KOPT-K1 (cell line): Measurements from ENCODE around the gene ACO1.

Source experiments
- H3K27ac ChIP-seq: fragments of 200-600 bp; sonication (generic); 2 replicates; pipeline ENCODE4 v1.5.1; 2016; ENCODE audit warnings: antibody characterized with exemption, mild to moderate bottlenecking, low read depth, low read length; ENCODE audit not compliant: poor library complexity, severe bottlenecking
- H3K36me3 ChIP-seq: fragments of 200-600 bp; sonication (generic); 2 replicates; pipeline ENCODE4 v1.5.1; 2017; ENCODE audit warnings: antibody characterized with exemption, mild to moderate bottlenecking, low read length, moderate library complexity; ENCODE audit not compliant: insufficient read depth
- H3K9me3 ChIP-seq: fragments of 200-600 bp; sonication (generic); 2 replicates; pipeline ENCODE4 v1.5.1; 2017; ENCODE audit warnings: antibody characterized with exemption, low read length, mild to moderate bottlenecking; ENCODE audit not compliant: insufficient read depth, poor library complexity, severe bottlenecking

The ACO1 gene

DNA sequence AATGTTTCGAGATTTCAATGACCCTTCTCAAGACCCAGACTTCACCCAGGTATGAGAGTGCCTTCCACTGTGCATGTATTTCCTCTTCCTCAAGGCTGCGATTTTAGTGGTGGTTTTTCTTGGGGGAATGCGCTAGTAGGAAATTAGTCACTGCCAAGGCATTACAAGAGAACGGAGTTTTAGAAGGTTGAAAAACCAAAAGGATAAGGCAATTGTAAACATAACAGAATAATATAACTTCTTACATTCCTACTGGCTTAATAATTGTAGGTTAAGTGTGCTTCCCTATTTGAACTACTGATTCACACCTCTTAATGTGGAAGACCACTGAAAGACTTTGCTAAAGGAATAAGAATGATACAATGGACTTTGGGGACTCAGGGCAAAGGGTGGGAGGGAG lies 38.9 kb downstream of the ACO1 start:
- no peak overlapping the region for H3K27ac ChIP-seq
- H3K9me3 ChIP-seq, result no peaks in the 10 kb centered on the region
- H3K36me3 ChIP-seq, result peaks cover 14% of the 10 kb centered on the region

DNA sequence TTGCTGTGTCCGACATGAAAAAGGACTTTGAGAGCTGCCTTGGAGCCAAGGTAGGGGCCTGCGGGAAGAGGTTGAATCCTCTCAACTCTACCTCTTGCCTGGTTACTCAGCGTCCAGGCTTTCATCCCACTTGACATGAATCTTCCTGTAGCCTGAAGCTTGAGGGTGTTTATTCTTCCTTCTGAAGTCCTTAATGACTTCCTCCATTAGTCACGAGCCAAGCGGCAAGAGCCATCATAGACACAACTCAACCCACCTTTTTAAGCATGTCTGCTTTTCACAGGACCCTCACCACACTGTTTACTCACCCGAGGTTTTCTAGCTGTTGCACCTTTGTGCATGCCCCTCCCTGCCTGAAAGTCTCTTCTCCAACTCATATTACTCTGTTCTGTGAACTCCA lies 40.2 kb downstream of the ACO1 start:
- peaks cover 14% of the 10 kb centered on the region for H3K36me3 ChIP-seq
- H3K9me3 ChIP-seq, result no peaks in the 10 kb centered on the region
- H3K27ac ChIP-seq, result no peak overlapping the region

DNA sequence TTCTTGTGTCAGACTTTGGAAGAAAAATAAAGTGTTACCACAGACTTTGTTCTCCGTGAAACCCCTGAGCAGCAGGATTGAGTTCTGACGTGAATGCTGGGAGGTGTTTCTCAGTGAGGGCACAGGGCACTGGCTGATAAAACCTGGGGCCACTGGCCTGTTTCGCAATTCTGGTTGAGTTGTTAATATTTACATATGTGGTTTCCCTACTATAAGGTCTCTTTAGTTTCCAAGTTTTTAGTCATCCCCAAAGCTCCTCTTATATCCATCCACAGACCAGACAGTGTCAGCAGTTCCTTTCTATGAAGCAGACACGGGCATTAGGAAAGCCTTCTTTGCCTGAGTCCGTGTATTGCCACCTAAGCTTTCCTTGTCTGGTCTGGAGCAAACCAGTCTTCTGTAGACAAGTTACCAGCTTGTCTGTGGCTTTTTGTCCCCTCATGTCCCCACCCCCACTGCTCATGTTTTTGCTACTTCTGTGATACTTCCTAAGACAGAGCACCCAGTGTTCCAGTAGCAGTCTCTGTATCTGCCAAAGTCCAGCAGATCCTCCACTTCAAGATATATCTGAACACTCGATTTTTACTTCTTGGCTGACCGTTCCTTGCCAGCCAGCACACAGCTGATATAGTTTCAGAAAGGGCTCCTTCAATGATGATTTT lies 42.0 kb downstream of the ACO1 start:
- no peaks in the 10 kb centered on the region for H3K9me3 ChIP-seq
- peaks cover 13% of the 10 kb centered on the region for H3K36me3 ChIP-seq
- peak overlapping the region; percentile 59 for H3K27ac ChIP-seq

DNA sequence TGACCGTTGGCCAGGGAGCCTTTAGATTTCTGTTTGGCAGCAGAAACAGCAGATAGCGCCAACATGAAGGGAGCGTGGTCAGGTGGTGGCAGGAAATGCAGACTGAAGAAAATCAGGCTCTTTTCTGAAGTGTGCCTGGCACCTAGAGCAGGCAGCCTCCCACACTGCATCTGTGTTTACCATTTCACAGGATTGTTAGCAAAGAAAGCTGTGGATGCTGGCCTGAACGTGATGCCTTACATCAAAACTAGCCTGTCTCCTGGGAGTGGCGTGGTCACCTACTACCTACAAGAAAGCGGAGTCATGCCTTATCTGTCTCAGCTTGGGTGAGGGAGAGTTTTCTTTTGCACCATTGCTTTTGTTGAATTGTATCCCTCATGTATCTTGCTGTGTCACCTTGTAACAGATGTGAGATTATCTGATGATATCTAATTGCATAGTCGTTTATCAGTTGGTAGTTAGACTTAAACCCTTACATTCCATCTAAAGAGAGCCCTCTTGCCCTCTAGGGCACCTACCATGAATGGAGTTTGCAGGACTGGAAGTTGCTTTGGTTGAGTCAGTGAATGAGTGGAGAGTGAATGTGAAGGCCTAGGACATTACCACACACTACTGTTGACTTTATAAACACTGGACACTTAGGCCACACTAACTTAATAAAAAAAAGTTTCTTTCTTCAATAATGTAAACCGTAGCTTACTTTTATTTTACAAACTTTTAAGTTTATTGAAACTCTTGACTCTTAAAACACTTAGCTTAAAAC lies 42.8 kb downstream of the ACO1 start:
- H3K9me3 ChIP-seq, result no peaks in the 10 kb centered on the region
- peak overlapping the region; percentile 59 for H3K27ac ChIP-seq
- peaks cover 21% of the 10 kb centered on the region for H3K36me3 ChIP-seq

DNA sequence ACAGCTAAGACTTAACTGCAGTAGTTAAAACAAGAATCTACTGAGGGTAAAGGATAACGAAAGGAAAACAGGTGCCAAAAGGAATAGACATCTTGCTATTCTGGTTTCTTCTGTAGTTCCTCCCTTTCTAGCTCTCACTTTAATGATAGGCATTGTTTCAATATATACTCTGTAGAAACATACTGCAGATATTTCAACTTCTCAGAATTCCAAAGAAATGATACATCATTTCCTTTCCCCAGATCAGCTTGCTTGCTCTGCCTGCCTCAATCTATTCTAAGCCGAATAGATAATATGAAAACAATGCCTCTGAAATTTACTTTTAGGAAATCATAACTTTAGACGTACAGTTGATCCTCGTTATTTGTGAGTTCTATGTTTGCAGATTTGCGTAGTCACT lies 46.3 kb downstream of the ACO1 start:
- Histone ChIP-seq H3K36me3 (peaks cover 44% of the 10 kb centered on the region), H3K27ac (no peak overlapping the region), H3K9me3 (no peaks in the 10 kb centered on the region)

DNA sequence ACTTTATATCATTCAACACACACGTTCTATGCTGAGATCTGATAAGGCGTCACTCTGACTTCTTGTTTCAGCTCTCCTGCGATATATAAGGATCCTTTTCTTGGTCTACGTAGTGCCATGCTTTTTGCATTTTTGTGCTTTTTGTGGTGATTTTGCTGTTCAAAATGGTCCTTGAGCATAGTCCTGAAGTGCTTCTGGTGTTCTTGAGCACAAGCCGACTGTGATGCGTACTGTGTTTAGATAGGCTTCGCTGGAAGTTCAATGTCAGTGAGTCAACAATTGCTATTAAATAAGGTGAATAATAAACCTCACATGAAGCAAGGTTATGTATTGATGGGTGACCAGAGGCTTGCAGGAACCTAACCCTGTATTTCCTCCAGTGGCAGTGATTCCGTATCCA lies 46.8 kb downstream of the ACO1 start:
- peaks cover 49% of the 10 kb centered on the region for H3K36me3 ChIP-seq
- no peaks in the 10 kb centered on the region for H3K9me3 ChIP-seq
- H3K27ac ChIP-seq, result no peak overlapping the region

DNA sequence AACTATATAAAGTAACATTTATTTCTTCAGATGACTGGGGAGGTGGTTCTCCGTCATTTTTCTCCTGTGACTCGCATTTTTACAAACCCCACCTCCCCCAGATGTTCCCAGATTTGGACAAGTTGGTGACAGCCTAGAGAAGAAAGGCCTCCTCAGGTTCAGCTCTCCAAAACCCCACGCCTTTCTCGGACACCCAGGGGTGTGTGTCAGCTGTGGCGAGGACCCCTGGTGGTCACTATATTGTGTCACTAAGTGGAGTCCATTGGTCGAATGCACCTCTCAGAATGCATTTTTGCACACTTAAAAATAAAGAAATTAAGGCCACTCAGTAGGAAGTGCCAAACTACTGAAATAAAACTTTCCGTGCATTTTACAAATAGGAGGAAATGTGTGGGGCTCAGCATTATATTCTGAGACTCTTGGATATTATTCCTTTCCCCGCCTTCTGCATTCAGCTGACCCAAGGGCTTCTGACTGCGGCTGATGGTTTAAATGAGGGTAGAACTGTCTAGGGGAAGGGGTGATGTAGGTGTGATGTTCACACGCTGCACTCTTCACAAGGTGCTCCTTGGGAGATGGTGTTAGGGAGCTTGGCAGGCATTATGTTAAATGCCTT lies 47.6 kb downstream of the ACO1 start:
- Histone ChIP-seq H3K36me3 (peaks cover 57% of the 10 kb centered on the region), H3K27ac (no peak overlapping the region), H3K9me3 (no peaks in the 10 kb centered on the region)

DNA sequence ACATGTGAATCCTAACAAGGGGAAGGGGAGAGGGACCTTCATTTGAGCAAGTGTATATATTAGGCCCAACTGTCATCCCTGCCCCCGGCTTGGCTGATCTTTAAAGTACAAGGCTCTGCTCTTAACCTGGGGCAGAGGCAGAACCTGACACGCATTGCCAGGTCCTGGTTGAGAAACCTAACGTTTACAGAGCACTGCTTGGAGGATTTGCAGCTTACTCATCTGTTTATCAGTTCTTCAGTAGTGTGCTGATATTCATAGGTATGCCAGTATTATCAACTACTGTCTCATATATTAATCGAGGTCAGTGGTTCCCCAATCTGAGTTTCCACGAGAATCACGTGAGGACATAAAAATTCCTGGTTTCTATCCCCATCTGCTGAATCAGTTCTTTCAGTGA lies 50.4 kb downstream of the ACO1 start:
- Histone ChIP-seq H3K9me3 (no peaks in the 10 kb centered on the region), H3K27ac (no peak overlapping the region), H3K36me3 (peaks cover 66% of the 10 kb centered on the region)

DNA sequence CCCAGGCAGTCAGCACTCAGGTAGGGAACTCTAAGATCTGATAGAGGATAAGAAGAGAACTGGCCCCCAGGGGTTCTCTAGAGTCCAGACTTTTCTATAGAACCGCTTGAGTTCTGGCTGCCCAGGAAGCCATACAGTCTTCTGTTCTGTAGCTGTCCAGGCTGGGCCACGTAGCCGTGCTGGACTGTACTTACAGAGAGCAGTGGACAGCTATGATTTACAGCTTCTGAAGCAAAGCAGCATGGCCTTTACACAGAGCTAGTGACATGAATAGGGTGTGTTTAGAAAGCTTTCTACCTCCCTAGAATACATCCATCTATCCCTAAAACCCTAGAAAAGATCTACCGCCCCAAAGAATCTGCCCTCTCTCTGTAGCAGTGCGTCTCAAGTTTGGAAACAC lies 57.2 kb downstream of the ACO1 start:
- H3K36me3 ChIP-seq, result peaks cover 53% of the 10 kb centered on the region
- H3K27ac ChIP-seq, result no peak overlapping the region
- no peaks in the 10 kb centered on the region for H3K9me3 ChIP-seq

DNA sequence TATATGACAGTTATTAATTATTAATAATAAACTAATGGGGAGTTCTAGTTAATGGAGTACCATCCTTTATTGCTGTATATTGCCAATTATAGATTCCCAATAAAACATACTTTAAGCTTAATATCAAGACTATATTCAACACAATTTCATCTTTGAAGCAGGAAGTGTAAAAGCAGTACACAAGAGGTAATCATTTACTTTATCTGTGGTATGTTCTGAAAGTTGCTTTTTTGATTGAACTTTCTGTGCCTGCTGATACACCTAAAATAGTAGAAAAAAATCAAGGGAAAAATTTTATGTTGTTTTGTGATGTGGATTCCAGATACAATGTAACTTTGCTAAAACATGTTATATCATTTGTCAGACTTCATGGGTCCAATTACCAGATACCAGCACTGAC lies 58.0 kb downstream of the ACO1 start:
- Histone ChIP-seq H3K36me3 (peaks cover 53% of the 10 kb centered on the region), H3K27ac (no peak overlapping the region), H3K9me3 (no peaks in the 10 kb centered on the region)

DNA sequence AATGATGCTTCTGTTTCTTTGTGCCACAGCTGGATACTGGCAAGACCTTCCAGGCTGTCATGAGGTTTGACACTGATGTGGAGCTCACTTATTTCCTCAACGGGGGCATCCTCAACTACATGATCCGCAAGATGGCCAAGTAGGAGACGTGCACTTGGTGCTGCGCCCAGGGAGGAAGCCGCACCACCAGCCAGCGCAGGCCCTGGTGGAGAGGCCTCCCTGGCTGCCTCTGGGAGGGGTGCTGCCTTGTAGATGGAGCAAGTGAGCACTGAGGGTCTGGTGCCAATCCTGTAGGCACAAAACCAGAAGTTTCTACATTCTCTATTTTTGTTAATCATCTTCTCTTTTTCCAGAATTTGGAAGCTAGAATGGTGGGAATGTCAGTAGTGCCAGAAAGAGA lies 65.5 kb downstream of the ACO1 start:
- H3K36me3 ChIP-seq, result peaks cover 73% of the 10 kb centered on the region
- no peaks in the 10 kb centered on the region for H3K9me3 ChIP-seq
- no peak overlapping the region for H3K27ac ChIP-seq

DNA sequence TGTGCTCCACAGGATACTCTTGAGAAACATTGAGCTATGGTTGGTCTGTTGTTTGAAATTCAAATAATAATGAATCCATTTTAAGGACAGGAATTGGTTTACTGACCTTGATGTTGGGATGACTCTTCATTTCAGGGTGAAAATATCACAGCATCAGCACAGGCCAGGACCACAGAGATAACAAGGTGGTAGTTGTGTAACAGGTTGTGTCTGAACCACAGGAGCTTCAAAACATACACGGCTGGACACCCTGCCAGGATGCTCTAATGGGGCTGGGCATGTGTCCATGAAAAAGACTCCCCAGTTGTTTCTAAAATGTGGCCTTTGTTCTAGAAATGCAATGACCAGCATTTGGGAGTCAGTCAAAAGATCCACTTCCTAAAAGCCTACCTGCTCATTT lies 69.8 kb downstream of the ACO1 start:
- Histone ChIP-seq H3K27ac (no peak overlapping the region), H3K36me3 (peaks cover 84% of the 10 kb centered on the region), H3K9me3 (no peaks in the 10 kb centered on the region)

DNA sequence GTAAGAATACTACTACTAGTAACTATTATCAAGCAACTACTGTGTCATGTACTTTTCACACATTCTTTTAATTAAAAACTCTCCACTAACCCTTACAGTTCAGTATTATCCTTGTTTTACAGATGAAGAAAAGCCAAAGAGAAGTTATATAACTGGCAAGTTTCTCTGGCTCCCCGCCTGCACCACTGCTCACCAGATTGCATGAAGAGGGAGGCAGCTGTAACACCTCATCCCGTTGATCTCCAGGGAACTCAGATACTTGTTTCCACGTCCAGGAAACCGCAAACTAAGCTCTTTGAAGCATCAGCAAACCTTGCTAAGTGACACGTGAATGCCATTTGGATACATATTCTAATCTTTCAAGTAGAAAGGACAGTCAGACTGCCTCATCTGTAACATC lies 71.3 kb downstream of the ACO1 start:
- peaks cover 84% of the 10 kb centered on the region for H3K36me3 ChIP-seq
- no peaks in the 10 kb centered on the region for H3K9me3 ChIP-seq
- H3K27ac ChIP-seq, result no peak overlapping the region

DNA sequence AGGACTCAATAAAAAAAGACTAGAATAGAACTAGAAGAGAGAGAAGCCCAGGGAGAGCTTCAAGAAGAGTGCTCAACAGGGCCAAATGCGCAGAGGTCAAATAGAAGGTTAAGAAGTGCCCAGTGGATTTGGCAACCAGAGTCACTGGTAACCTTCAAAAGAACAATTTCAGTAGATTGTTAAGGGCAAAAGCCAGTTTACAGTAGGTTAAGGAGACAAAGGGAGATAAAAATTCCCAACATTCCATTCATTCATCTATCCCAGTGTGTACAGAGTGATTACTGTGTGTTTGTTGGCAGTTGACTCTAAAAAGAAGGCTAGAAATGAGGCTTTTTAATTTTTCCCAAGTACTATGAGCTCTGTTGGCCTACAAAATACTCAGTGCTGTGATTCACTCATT lies 72.1 kb downstream of the ACO1 start:
- Histone ChIP-seq H3K27ac (no peak overlapping the region), H3K36me3 (peaks cover 78% of the 10 kb centered on the region), H3K9me3 (no peaks in the 10 kb centered on the region)

DNA sequence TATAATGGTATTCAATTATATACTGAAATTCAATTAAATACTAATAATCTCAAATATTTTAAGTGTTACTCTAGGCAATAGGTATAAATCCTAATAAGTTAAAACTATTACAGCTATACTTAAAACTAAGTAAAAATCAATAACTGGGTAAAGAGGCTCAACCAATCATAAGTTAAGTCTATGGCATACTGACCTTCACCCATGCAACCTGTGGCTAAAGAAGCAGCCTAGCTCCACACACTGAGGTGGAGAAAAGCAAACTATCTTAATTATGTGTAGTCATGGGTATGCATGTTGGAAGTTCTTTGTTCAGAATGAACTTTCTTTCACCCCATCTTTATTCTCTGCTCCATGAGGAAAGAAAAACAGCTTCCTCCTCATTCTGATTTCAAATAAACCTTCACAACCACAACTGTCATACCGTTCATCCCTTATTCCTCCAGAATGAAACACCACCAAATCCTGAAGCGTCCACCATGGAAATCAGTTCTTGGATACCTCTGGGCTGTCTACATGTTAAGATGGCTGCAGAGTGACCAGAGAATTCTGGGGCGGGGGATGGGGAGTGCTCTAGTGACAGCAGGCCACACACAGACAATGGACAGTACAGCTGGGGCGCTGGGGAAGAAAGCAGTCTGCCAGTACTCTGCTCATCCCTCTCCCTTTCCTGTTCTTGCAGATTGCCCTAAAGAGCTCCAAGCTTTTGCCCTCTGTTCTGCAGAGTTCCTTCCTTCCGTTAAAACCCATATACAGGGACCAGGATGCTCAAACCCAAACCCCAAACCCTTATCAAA lies 79.3 kb downstream of the ACO1 start:
- Histone ChIP-seq H3K36me3 (peaks cover 63% of the 10 kb centered on the region), H3K9me3 (no peaks in the 10 kb centered on the region), H3K27ac (no peak overlapping the region)
